Bronchial epithelial cell (primary cell): ENCODE results near the gene SPHK1. TPM values are rescaled to one million over a fixed set of nuclear protein-coding genes. Genes with fewer than 3 reads are reported as not detected.

ENCODE experiments used
- DNase-seq: peaks from one replicate; pipeline ENCODE4 v3.0.0-alpha.2; 2010; ENCODE audit warnings: low read depth
- FAIRE-seq: peaks from 2 replicates; lab custom pipeline; 2011; peaks lifted over from hg19 to GRCh38; lab: Jason Lieb, UNC
- H3K27me3 ChIP-seq: 2 replicates; pipeline ENCODE4 v1.5.1; 2011; ENCODE audit warnings: low read length; ENCODE audit not compliant: control insufficient read depth, insufficient read depth
- H3K36me3 ChIP-seq: 2 replicates; pipeline ENCODE4 v1.5.1; 2011; ENCODE audit warnings: low read length; ENCODE audit not compliant: control insufficient read depth, insufficient read depth
- H3K4me3 ChIP-seq: 2 replicates; pipeline ENCODE4 v1.5.1; 2011; ENCODE audit warnings: mild to moderate bottlenecking, low read depth, low read length, control low read depth
- CTCF ChIP-seq: IDR thresholded peaks from 2 replicates; pipeline ENCODE4 v1.5.1; 2011; ENCODE audit warnings: mild to moderate bottlenecking, moderate library complexity, low read length, control low read depth, inconsistent platforms; ENCODE audit not compliant: insufficient read depth, severe bottlenecking
- total RNA-seq: library from RNA; depleted of rRNA; stranded (reverse); fragments of >200 nt; gene quantifications from 2 replicates; pipeline ENCODE4 v1.2.1, GENCODE V29; 2014

SPHK1 gene
- total RNA-seq, 1 donor from 2014 or later = 76.1 TPM

GRCh38 chr17:76416899-76417298 is 32.5 kb downstream of the SPHK1 start:
- TF ChIP-seq CTCF = no peak
- no peaks in the 10 kb centered on the region for H3K27me3 ChIP-seq
- peaks cover 1% of the 10 kb centered on the region for H3K36me3 ChIP-seq
- H3K4me3 ChIP-seq = no peak overlapping the region
- FAIRE-seq (no peak), DNase-seq (no peak)

- no peak for TF ChIP-seq CTCF
- DNase-seq = no peak
- Histone ChIP-seq H3K4me3 (no peak overlapping the region), H3K27me3 (no peaks in the 10 kb centered on the region), H3K36me3 (peaks cover 1% of the 10 kb centered on the region)
- no peak for FAIRE-seq
These were observed 33.2 kb downstream of the SPHK1 start for GRCh38 chr17:76417499-76418143.

GRCh38 chr17:76419576-76420260 is 35.3 kb downstream of the SPHK1 start:
- FAIRE-seq (no peak), DNase-seq (no peak)
- H3K27me3 ChIP-seq = no peaks in the 10 kb centered on the region
- no peak for TF ChIP-seq CTCF
- H3K36me3 ChIP-seq = peaks cover 3% of the 10 kb centered on the region
- no peak overlapping the region for H3K4me3 ChIP-seq

GRCh38 chr17:76420356-76421043 is 36.1 kb downstream of the SPHK1 start:
- Histone ChIP-seq H3K36me3 (peaks cover 3% of the 10 kb centered on the region), H3K4me3 (no peak overlapping the region), H3K27me3 (no peaks in the 10 kb centered on the region)
- no peak for TF ChIP-seq CTCF
- FAIRE-seq (peak; percentile 32), DNase-seq (no peak)

GRCh38 chr17:76421044-76421407 is 36.6 kb downstream of the SPHK1 start:
- DNase-seq (no peak), FAIRE-seq (peak; percentile 36)
- peaks cover 3% of the 10 kb centered on the region for H3K36me3 ChIP-seq
- H3K4me3 ChIP-seq = no peak overlapping the region
- no peak for TF ChIP-seq CTCF
- H3K27me3 ChIP-seq = no peaks in the 10 kb centered on the region
